HepG2 (cell line): ENCODE data around the gene RPS25. TPM values are rescaled to one million over a fixed set of nuclear protein-coding genes. Genes with fewer than 3 reads are reported as not detected.
A peak's percentile ranks its signal among the peaks of the same experiment; 100 is the strongest.

Experiments used
- AHDC1 ChIP-seq: sonication (generic); formaldehyde crosslinking; IDR thresholded peaks from 2 replicates; pipeline ENCODE4 v1.5.1; 2020; ENCODE audit warnings: mild to moderate bottlenecking, missing genetic modification reagents, borderline replicate concordance
- ATF5 ChIP-seq: sonication (generic); formaldehyde crosslinking; IDR thresholded peaks from 2 replicates; pipeline ENCODE4 v1.4.0; 2020; ENCODE audit warnings: mild to moderate bottlenecking, low read depth, missing genetic modification reagents
- CEBPB ChIP-seq: IDR thresholded peaks from 2 replicates; pipeline ENCODE4 v1.6.1; 2011; ENCODE audit warnings: low read depth, low read length, improper control_type of control experiment, borderline replicate concordance
- ETV6 ChIP-seq: sonication (generic); formaldehyde crosslinking; conservative IDR thresholded peaks from 2 replicates; pipeline ENCODE4 v1.4.0; 2020; ENCODE audit warnings: missing genetic modification reagents
- HMGXB3 ChIP-seq: sonication (generic); formaldehyde crosslinking; IDR thresholded peaks from 2 replicates; pipeline ENCODE4 v1.4.0; 2020; ENCODE audit warnings: missing genetic modification reagents, borderline replicate concordance
- ISL2 ChIP-seq: sonication (generic); formaldehyde crosslinking; IDR thresholded peaks from 2 replicates; pipeline ENCODE4 v1.5.0; 2020; ENCODE audit warnings: missing genetic modification reagents
- JDP2 ChIP-seq: sonication (generic); formaldehyde crosslinking; IDR thresholded peaks from 2 replicates; pipeline ENCODE4 v1.8.1; 2022; ENCODE audit warnings: missing genetic modification reagents, borderline replicate concordance
- NCOA5 ChIP-seq: sonication (generic); formaldehyde crosslinking; IDR thresholded peaks from 2 replicates; pipeline ENCODE4 v1.4.0; 2020; ENCODE audit warnings: missing genetic modification reagents
- PRDM4 ChIP-seq: sonication (generic); formaldehyde crosslinking; IDR thresholded peaks from 2 replicates; pipeline ENCODE4 v1.9.0; 2021; ENCODE audit warnings: missing genetic modification reagents, borderline replicate concordance
- PRPF4 ChIP-seq: fragments of 200-400 bp; formaldehyde crosslinking; IDR thresholded peaks from 2 replicates; pipeline ENCODE4 v1.6.1; 2016; ENCODE audit warnings: low read length, low read depth; ENCODE audit not compliant: poor library complexity, severe bottlenecking
- RXRA ChIP-seq: sonication (generic); formaldehyde crosslinking; IDR thresholded peaks from 2 replicates; pipeline ENCODE4 v1.5.1; 2020; ENCODE audit warnings: missing genetic modification reagents
- SOX13 ChIP-seq, 3 experiments: fragments of 450-650 bp in 1 of 3; sonication (generic) in 1 of 3; formaldehyde crosslinking in 1 of 3; IDR thresholded peaks in 2 of 3; conservative IDR thresholded peaks in 1 of 3; 2 replicates each; pipeline versions ENCODE4 v1.5.0 to v1.6.1; 2016 to 2020; ENCODE audit warnings: antibody characterized with exemption in 1 of 3, mild to moderate bottlenecking in 1 of 3, missing compliant biosample characterization in 1 of 3, missing genetic modification reagents in 1 of 3, moderate library complexity in 1 of 3
- ZNF253 ChIP-seq: sonication (generic); formaldehyde crosslinking; IDR thresholded peaks from 2 replicates; pipeline ENCODE4 v1.8.0; 2022; ENCODE audit warnings: mild to moderate bottlenecking, missing genetic modification reagents, borderline replicate concordance
- ZNF510 ChIP-seq: sonication (generic); formaldehyde crosslinking; IDR thresholded peaks from 2 replicates; pipeline ENCODE4 v1.4.0; 2020; ENCODE audit warnings: low read depth, mild to moderate bottlenecking, missing genetic modification reagents
- ZSCAN9 ChIP-seq: IDR thresholded peaks from 2 replicates; pipeline ENCODE4 v1.6.1; 2016; ENCODE audit warnings: borderline replicate concordance
- polyA plus RNA-seq, 8 experiments: library from polyadenylated mRNA; depleted of rRNA in 3 of 8; stranded (reverse) in 7 of 8; unstranded in 1 of 8; fragments of >200 nt; fragmentation: Illumina TruSeq in 4 of 8; extraction: Trizol in 4 of 8; gene quantifications; 2 replicates each; pipeline versions ENCODE4 v1.2.1 to v1.2.3, GENCODE V29; 2011 to 2016; ENCODE audit warnings: low read depth in 4 of 8, missing spikeins in 1 of 8, mixed read lengths in 1 of 8; ENCODE audit not compliant: insufficient read depth in 1 of 8
- total RNA-seq, 5 experiments: library from RNA; depleted of rRNA; stranded (reverse); fragments of >200 nt; fragmentation: Illumina TruSeq; extraction: Trizol; gene quantifications; 2 replicates each; pipeline ENCODE4 v1.2.3, GENCODE V29; 2016; ENCODE audit warnings: low read depth in 1 of 5

Gene RPS25
- total and polyA plus RNA-seq, 2 of the 13 experiments (the other 11 are each of a cell fraction or from before 2014, with no cell fraction given) = 839 to 1,415 TPM

- TF ChIP-seq SOX13 (IDR thresholded peaks at IDR 0.05) (no peak), SOX13 (CRISPR knock-in tag; conservative IDR thresholded peaks at IDR 0.05 in 1 of 2, IDR thresholded peaks at IDR 0.05 in 1 of 2) (no peak), HMGXB3 (CRISPR knock-in tag) (no peak), PRDM4 (CRISPR knock-in tag) (no peak), ATF5 (CRISPR knock-in tag) (no peak), ZNF510 (CRISPR knock-in tag) (no peak), CEBPB (no peak), RXRA (CRISPR knock-in tag) (peak; percentile 25; the same call in 1 of the 2 replicates), ZSCAN9 (0 out of 2 replicates have a peak, but pooled peaks have one; percentile 37), ISL2 (no peak), JDP2 (CRISPR knock-in tag) (no peak), ETV6 (no peak), ZNF253 (CRISPR knock-in tag) (no peak), AHDC1 (CRISPR knock-in tag) (peak; percentile 27; the same call in 1 of the 2 replicates), PRPF4 (no peak), NCOA5 (no peak)
Observed at GRCh38 chr11:119024430-119025098, 6.4 kb upstream of the RPS25 start (continued).
